NB4 (cell line): ENCODE results near the gene SCYGR3.

Experiments
- DNase-seq: peaks from one replicate; pipeline ENCODE4 v3.0.0; 2010; ENCODE audit warnings: low read depth
- H3K4me3 ChIP-seq: one replicate; pipeline ENCODE4 v1.5.1; 2011; ENCODE audit warnings: mild to moderate bottlenecking, low read depth, low read length, moderate library complexity
- MYC ChIP-seq: IDR thresholded peaks from 2 replicates; pipeline ENCODE4 v1.6.1; 2011; ENCODE audit warnings: low read depth, low read length
- POLR2A ChIP-seq: IDR thresholded peaks from 2 replicates; pipeline ENCODE4 v1.6.1; 2011; ENCODE audit warnings: mild to moderate bottlenecking; ENCODE audit not compliant: insufficient read length; ENCODE audit errors: extremely low read depth
- TF ChIP-seq, protein P1 (sequence below): IDR thresholded peaks from one replicate; pipeline ENCODE4 v1.5.1; 2012; ENCODE audit warnings: low read depth, low read length
- TF ChIP-seq, protein P2 (sequence below): IDR thresholded peaks from 2 replicates; pipeline ENCODE4 v1.6.1; 2011; ENCODE audit warnings: low read depth, low read length

SCYGR3 gene

DNA sequence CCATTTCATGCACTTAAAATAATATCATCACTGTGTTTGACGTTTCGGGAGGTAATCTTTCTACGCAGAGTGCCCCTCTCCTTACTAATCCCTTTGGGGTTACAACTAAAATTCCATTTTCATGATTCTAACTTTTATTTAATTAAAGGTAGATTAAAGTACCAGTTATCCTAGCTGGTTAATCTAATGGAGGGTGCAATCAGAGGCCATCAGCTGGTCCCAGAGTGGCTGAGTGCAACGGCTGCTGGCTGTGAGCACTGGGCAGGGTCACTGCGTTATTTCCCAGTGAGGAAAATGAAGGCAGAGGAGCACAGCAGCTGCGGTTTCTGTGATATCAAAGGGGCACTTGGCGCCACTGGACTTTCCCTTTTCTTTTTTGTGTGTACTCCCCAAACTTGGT, 14.8 kb upstream of the SCYGR3 start:
- TF ChIP-seq MYC, result no peak
- TF ChIP-seq, protein P1, sequence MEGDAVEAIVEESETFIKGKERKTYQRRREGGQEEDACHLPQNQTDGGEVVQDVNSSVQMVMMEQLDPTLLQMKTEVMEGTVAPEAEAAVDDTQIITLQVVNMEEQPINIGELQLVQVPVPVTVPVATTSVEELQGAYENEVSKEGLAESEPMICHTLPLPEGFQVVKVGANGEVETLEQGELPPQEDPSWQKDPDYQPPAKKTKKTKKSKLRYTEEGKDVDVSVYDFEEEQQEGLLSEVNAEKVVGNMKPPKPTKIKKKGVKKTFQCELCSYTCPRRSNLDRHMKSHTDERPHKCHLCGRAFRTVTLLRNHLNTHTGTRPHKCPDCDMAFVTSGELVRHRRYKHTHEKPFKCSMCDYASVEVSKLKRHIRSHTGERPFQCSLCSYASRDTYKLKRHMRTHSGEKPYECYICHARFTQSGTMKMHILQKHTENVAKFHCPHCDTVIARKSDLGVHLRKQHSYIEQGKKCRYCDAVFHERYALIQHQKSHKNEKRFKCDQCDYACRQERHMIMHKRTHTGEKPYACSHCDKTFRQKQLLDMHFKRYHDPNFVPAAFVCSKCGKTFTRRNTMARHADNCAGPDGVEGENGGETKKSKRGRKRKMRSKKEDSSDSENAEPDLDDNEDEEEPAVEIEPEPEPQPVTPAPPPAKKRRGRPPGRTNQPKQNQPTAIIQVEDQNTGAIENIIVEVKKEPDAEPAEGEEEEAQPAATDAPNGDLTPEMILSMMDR, result no peak
- no peak for TF ChIP-seq POLR2A
- TF ChIP-seq, protein P2, sequence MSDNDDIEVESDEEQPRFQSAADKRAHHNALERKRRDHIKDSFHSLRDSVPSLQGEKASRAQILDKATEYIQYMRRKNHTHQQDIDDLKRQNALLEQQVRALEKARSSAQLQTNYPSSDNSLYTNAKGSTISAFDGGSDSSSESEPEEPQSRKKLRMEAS, result no peak
- DNase-seq, result no peak
- no peak overlapping the region for H3K4me3 ChIP-seq

DNA sequence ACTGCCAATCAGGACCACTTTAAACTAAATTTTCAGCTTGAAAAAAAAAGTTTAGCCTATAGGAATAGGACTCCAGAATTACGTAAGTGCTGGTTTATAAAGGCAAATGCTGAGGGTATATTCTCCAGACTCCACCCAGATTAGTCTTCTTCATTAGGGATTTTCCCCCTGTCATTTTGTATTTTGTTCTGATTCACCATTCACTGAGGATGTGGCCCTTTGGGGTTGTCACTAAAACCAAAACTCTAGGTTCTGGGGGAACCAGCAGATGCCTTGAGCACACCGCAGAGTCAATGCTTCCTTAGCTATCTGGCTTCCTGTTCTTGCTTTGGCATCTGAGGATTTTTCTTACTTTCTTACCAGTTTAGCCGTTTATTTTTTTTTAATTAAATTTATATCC, 13.1 kb upstream of the SCYGR3 start:
- DNase-seq, result no peak
- TF ChIP-seq, protein P1, result no peak
- no peak for TF ChIP-seq POLR2A
- TF ChIP-seq, protein P2, result no peak
- TF ChIP-seq MYC, result no peak
- H3K4me3 ChIP-seq, result no peak overlapping the region

DNA sequence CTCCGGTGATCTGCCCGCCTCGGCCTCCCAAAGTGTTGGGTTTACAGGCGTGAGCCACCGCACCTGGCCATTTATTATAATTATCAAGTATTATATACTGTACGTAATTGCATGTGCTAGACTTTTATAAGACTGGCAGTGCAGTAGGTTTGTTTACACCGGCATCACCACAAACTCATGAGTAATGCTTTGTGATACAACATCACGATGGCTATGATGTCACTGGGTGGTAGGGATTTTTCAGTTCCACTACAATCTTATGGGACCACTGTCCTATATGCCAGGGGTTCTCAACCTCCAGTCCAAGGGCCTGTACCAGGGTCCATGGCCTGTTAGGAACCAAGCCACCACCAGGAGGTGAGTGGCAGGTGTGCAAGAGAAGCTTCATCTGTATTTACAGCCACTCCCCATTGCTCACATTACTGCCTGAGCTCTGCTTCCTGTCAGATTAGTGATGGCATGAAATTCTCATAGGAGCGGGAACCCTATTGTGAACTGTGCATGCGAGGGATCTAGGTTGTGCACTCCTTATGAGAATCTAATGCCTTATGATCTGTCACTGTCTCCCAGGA, 12.0 kb upstream of the SCYGR3 start:
- TF ChIP-seq MYC, result no peak
- TF ChIP-seq, protein P2, result no peak
- TF ChIP-seq POLR2A, result no peak
- TF ChIP-seq, protein P1, result no peak
- no peak overlapping the region for H3K4me3 ChIP-seq
- DNase-seq, result no peak

DNA sequence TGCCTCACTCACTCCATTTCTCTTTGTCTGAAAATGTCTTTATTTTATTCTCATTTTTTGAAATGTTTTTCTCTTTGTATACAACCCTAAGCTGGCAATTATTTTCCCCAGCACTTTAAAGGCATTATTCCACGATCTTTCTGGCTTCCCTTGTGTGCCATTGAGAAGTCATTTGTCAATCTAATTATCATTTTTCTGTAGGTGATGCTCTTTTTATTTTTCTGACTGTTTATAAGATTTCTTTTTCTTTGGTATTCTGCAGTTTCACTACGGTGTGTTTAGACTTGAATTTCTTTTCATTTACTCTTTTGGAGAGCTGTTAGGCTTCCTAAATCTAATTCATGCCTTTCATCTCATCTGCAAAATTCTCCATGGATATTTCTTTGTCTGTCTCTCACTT, 10.8 kb upstream of the SCYGR3 start:
- no peak for DNase-seq
- TF ChIP-seq MYC (no peak), POLR2A (no peak)
- TF ChIP-seq, protein P1, result no peak
- TF ChIP-seq, protein P2, result no peak
- no peak overlapping the region for H3K4me3 ChIP-seq

DNA sequence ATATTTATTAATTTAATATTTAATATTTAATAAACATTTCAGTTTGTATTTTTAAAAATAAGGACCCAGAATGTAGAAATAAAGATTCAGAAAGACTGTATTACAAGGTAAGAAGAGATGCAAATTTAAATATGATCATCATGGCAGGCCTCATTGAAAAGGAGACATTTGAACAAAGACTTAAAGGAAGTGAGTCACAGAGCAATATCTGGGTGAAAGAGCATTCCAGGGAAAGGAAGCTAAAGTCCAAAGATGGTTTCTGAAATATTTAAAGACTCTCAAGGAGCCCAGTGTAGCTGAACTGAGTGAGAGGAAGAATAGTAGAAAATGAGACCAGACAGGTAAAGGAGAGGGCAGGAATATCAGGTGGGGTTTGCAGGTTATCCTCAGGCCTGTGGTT, 8.6 kb upstream of the SCYGR3 start:
- H3K4me3 ChIP-seq, result no peak overlapping the region
- TF ChIP-seq POLR2A (no peak), MYC (no peak)
- TF ChIP-seq, protein P2, result no peak
- TF ChIP-seq, protein P1, result no peak
- no peak for DNase-seq
